MM.1S (cell line): ENCODE results near the gene HTR3B.

Experiments used
- CTCF ChIP-seq: fragments of 300-600 bp; sonication (generic); IDR thresholded peaks from 2 replicates; pipeline ENCODE4 v1.5.1; 2016; ENCODE audit warnings: antibody characterized with exemption, low read length, mixed read lengths
- EZH2 ChIP-seq: fragments of 300-600 bp; sonication (generic); optimal IDR thresholded peaks from 2 replicates; pipeline ENCODE3; 2017; ENCODE audit warnings: low read depth, mild to moderate bottlenecking, antibody characterized with exemption, low read length, mixed read lengths

- TF ChIP-seq CTCF (no peak), EZH2 (no peak)
Measured at GRCh38 chr11:113894421-113894996, 10.1 kb upstream of the HTR3B start.
